ENCODE data around the gene GEMIN5. TPM values are rescaled to one million over a fixed set of nuclear protein-coding genes. Genes with fewer than 3 reads are reported as not detected.

Gene GEMIN5
- total and polyA plus RNA-seq, 2 of the 13 experiments (the other 11 are each of a cell fraction or from before 2014, with no cell fraction given), result 6.6 to 28.6 TPM

DNA sequence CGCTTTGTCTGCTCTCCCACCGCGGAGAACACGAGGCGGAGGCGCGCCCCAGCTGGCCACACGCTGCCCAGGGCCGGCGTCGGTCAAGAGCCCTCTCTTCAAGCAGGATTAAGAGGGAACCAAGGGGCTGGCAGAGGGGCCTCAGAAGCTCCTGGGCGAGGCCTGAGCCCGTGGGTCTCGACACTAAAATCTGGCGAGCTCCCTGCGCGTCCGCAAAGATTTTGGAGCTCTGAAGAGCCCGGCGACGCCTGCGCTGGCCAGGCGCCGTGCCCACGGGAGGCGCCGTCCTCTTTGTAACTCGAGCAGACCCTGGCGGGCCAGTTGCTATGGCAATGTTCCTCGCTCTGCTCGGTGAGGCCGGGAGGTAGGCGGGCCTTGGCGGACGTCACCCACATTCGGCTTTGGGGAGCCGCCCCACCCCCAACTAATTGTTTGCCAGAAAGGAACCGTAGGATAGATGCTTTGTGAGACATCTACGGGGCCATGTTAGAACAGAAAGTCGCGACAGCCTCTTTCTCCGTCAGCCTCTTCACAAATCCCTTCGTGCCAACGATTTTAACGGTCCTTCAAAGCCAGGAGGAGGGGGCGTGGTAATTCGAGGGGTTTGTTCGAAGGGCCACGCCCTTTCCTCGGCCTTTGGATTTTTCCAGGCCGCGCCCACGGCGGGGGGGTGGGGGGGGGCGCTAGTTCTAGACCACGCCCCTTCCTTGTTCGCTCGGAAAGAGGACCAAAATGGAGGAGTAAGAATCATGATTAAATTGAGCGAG, 80.3 kb downstream of the GEMIN5 start (continued):
- TF ChIP-seq, protein P1, sequence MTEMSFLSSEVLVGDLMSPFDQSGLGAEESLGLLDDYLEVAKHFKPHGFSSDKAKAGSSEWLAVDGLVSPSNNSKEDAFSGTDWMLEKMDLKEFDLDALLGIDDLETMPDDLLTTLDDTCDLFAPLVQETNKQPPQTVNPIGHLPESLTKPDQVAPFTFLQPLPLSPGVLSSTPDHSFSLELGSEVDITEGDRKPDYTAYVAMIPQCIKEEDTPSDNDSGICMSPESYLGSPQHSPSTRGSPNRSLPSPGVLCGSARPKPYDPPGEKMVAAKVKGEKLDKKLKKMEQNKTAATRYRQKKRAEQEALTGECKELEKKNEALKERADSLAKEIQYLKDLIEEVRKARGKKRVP (CRISPR knock-in tag; IDR thresholded peaks at IDR 0.05), result 0 out of 4 replicates have a peak, but pooled peaks of 1 of the 2 experiments have one; percentile 34
- no peak for TF ChIP-seq HOXA9 (CRISPR knock-in tag; IDR thresholded peaks at IDR 0.05; ENCODE audit: borderline replicate concordance)
- TF ChIP-seq FOXA3 (CRISPR knock-in tag; IDR thresholded peaks at IDR 0.05), result no peak
- no peak for TF ChIP-seq MZF1 (CRISPR knock-in tag; IDR thresholded peaks at IDR 0.05; ENCODE audit: borderline replicate concordance)
- no peak; the same call in 1 of the 2 replicates for TF ChIP-seq ZNF652 (CRISPR knock-in tag; IDR thresholded peaks at IDR 0.05; ENCODE audit: borderline replicate concordance, low read depth)
- TF ChIP-seq, protein P2, sequence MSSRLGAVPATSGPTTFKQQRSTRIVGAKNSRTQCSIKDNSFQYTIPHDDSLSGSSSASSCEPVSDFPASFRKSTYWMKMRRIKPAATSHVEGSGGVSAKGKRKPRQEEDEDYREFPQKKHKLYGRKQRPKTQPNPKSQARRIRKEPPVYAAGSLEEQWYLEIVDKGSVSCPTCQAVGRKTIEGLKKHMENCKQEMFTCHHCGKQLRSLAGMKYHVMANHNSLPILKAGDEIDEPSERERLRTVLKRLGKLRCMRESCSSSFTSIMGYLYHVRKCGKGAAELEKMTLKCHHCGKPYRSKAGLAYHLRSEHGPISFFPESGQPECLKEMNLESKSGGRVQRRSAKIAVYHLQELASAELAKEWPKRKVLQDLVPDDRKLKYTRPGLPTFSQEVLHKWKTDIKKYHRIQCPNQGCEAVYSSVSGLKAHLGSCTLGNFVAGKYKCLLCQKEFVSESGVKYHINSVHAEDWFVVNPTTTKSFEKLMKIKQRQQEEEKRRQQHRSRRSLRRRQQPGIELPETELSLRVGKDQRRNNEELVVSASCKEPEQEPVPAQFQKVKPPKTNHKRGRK (CRISPR knock-in tag; IDR thresholded peaks at IDR 0.05), result no peak
- no peak for TF ChIP-seq ZNF33B (CRISPR knock-in tag; IDR thresholded peaks at IDR 0.05)
- no peak for TF ChIP-seq NR1H2 (CRISPR knock-in tag; IDR thresholded peaks at IDR 0.05; ENCODE audit: borderline replicate concordance, low read depth)
- TF ChIP-seq ZNF224 (CRISPR knock-in tag; IDR thresholded peaks at IDR 0.05), result no peak
- TF ChIP-seq ZFP62 (CRISPR knock-in tag; IDR thresholded peaks at IDR 0.05), result no peak
- TF ChIP-seq, protein P3, sequence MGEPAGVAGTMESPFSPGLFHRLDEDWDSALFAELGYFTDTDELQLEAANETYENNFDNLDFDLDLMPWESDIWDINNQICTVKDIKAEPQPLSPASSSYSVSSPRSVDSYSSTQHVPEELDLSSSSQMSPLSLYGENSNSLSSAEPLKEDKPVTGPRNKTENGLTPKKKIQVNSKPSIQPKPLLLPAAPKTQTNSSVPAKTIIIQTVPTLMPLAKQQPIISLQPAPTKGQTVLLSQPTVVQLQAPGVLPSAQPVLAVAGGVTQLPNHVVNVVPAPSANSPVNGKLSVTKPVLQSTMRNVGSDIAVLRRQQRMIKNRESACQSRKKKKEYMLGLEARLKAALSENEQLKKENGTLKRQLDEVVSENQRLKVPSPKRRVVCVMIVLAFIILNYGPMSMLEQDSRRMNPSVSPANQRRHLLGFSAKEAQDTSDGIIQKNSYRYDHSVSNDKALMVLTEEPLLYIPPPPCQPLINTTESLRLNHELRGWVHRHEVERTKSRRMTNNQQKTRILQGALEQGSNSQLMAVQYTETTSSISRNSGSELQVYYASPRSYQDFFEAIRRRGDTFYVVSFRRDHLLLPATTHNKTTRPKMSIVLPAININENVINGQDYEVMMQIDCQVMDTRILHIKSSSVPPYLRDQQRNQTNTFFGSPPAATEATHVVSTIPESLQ (CRISPR knock-in tag; conservative IDR thresholded peaks at IDR 0.05), result no peak
- 0 out of 2 replicates have a peak, but pooled peaks have one; percentile 43 for TF ChIP-seq ZNF331 (CRISPR knock-in tag; IDR thresholded peaks at IDR 0.05)
- TF ChIP-seq ZNF607 (CRISPR knock-in tag; IDR thresholded peaks at IDR 0.05; ENCODE audit: borderline replicate concordance), result no peak; the same call in 1 of the 2 replicates
- no peak for TF ChIP-seq STAT6 (CRISPR knock-in tag; IDR thresholded peaks at IDR 0.05; ENCODE audit: borderline replicate concordance)
- TF ChIP-seq ZNF547 (CRISPR knock-in tag; IDR thresholded peaks at IDR 0.05), result 0 out of 2 replicates have a peak, but pooled peaks have one; percentile 44
- no peak for TF ChIP-seq ZNF17 (CRISPR knock-in tag; IDR thresholded peaks at IDR 0.05)
- peak; percentile 54; the same call in 1 of the 2 replicates for TF ChIP-seq NCOR1 (IDR thresholded peaks at IDR 0.05; ENCODE audit: borderline replicate concordance, low read length)
- TF ChIP-seq KDM6A (CRISPR knock-in tag; IDR thresholded peaks at IDR 0.05; ENCODE audit: low read depth), result no peak
- 0 out of 2 replicates have a peak, but pooled peaks have one; percentile 10 for TF ChIP-seq RCOR2 (CRISPR knock-in tag; IDR thresholded peaks at IDR 0.05)
- TF ChIP-seq POLR2AphosphoS5 (IDR thresholded peaks at IDR 0.05; ENCODE audit: low read depth, low read length), result peak; percentile 66
- no peak for TF ChIP-seq TCF7L2 (IDR thresholded peaks at IDR 0.05; ENCODE audit: low read depth, low read length)
- no peak for TF ChIP-seq ZNF33A (CRISPR knock-in tag; IDR thresholded peaks at IDR 0.05; ENCODE audit: borderline replicate concordance)
- TF ChIP-seq ZSCAN30 (CRISPR knock-in tag; IDR thresholded peaks at IDR 0.05), result peak; percentile 72; the same call in 1 of the 2 replicates

Data from HepG2 (cell line).